ENCODE data around the gene IGSF21.

- TF ChIP-seq CTCF (IDR thresholded peaks at IDR 0.05; ENCODE audit: low read length) (no peak), EZH2 (IDR thresholded peaks at IDR 0.05; ENCODE audit: borderline replicate concordance, low read length) (no peak)
Measured at GRCh38 chr1:18178111-18178510, 70.5 kb downstream of the IGSF21 start.

Data from OCI-LY1 (cell line).